Keratinocyte (primary cell): ENCODE results near the gene THOP1.

ENCODE experiments used
- CTCF ChIP-seq, 3 experiments: IDR thresholded peaks in 1 of 3; conservative IDR thresholded peaks in 1 of 3; optimal IDR thresholded peaks in 1 of 3; 2 replicates in 2 of 3; 3 replicates in 1 of 3; pipeline versions ENCODE3 to v1.5.1; 2011; ENCODE audit warnings: low read length in 3 of 3, mild to moderate bottlenecking in 3 of 3, moderate library complexity in 2 of 3, control low read depth in 1 of 3, inconsistent platforms in 1 of 3; ENCODE audit not compliant: insufficient read depth in 2 of 3; ENCODE audit errors: extremely low read depth in 1 of 3
- EZH2 ChIP-seq: IDR thresholded peaks from one replicate; pipeline ENCODE4 v1.6.1; 2012; ENCODE audit warnings: inconsistent platforms, mild to moderate bottlenecking, low read length, moderate library complexity

- no peak for TF ChIP-seq CTCF (optimal IDR thresholded peaks at IDR 0.05 in 1 of 3, IDR thresholded peaks at IDR 0.05 in 1 of 3, conservative IDR thresholded peaks at IDR 0.05 in 1 of 3; ENCODE audit: extremely low read depth in 1 of 3, insufficient read depth in 2 of 3, low read length in 3 of 3)
- no peak for TF ChIP-seq EZH2
Observed at GRCh38 chr19:2803486-2804155, 18.3 kb downstream of the THOP1 start.
